ENCODE results near the gene AQP5.

The AQP5 gene

GRCh38 chr12:49998453-49998852 lies 36.8 kb downstream of the AQP5 start:
- TF ChIP-seq POLR2AphosphoS5 (IDR thresholded peaks at IDR 0.05; ENCODE audit: low read depth) = no peak
- TF ChIP-seq CTCF (IDR thresholded peaks at IDR 0.05; ENCODE audit: insufficient read depth, low read length) = no peak
- TF ChIP-seq, protein P1, sequence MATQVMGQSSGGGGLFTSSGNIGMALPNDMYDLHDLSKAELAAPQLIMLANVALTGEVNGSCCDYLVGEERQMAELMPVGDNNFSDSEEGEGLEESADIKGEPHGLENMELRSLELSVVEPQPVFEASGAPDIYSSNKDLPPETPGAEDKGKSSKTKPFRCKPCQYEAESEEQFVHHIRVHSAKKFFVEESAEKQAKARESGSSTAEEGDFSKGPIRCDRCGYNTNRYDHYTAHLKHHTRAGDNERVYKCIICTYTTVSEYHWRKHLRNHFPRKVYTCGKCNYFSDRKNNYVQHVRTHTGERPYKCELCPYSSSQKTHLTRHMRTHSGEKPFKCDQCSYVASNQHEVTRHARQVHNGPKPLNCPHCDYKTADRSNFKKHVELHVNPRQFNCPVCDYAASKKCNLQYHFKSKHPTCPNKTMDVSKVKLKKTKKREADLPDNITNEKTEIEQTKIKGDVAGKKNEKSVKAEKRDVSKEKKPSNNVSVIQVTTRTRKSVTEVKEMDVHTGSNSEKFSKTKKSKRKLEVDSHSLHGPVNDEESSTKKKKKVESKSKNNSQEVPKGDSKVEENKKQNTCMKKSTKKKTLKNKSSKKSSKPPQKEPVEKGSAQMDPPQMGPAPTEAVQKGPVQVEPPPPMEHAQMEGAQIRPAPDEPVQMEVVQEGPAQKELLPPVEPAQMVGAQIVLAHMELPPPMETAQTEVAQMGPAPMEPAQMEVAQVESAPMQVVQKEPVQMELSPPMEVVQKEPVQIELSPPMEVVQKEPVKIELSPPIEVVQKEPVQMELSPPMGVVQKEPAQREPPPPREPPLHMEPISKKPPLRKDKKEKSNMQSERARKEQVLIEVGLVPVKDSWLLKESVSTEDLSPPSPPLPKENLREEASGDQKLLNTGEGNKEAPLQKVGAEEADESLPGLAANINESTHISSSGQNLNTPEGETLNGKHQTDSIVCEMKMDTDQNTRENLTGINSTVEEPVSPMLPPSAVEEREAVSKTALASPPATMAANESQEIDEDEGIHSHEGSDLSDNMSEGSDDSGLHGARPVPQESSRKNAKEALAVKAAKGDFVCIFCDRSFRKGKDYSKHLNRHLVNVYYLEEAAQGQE (IDR thresholded peaks at IDR 0.05; ENCODE audit: insufficient replicate concordance, low read depth) = no peak
- no peak for TF ChIP-seq SPI1 (IDR thresholded peaks at IDR 0.05; ENCODE audit: borderline replicate concordance, low read depth)
- TF ChIP-seq GABPA (IDR thresholded peaks at IDR 0.05; ENCODE audit: low read depth) = no peak
- no peak for DNase-seq (ENCODE audit: low read depth in 1 of 2, low spot score in 1 of 2)
- Histone ChIP-seq H3K27ac (replicated peaks) (no peak overlapping the region), H3K27me3 (ENCODE audit: insufficient read depth, poor library complexity, severe bottlenecking) (no peaks in the 10 kb centered on the region), H3K4me3 (replicated peaks; ENCODE audit: insufficient read depth, low read length) (no peak overlapping the region)

DNA sequence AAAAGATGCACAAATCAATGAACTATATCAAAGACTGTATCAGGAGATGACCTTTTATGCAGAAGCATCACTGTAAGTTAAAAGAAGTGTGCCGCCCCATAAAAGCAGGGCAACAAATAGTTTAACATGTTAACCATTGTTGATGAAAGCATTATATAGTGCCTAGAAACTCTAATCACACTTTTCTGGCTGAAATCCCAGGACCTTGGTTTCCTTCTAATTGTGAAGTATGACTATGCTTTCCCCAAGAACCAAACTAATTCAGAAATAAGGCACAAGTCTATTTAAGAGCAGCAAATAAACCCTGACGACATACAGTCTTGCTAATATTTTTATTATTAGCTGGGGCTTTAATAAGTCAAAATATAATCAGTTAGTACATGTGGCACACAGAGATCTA lies 41.9 kb downstream of the AQP5 start:
- Histone ChIP-seq H3K27me3 (ENCODE audit: insufficient read depth, poor library complexity, severe bottlenecking) (no peaks in the 10 kb centered on the region), H3K4me3 (replicated peaks; ENCODE audit: insufficient read depth, low read length) (no peak overlapping the region), H3K27ac (replicated peaks) (no peak overlapping the region)
- TF ChIP-seq CTCF (IDR thresholded peaks at IDR 0.05; ENCODE audit: insufficient read depth, low read length) (no peak), POLR2AphosphoS5 (IDR thresholded peaks at IDR 0.05; ENCODE audit: low read depth) (no peak), GABPA (IDR thresholded peaks at IDR 0.05; ENCODE audit: low read depth) (no peak), SPI1 (IDR thresholded peaks at IDR 0.05; ENCODE audit: borderline replicate concordance, low read depth) (no peak)
- TF ChIP-seq, protein P1 (IDR thresholded peaks at IDR 0.05; ENCODE audit: insufficient replicate concordance, low read depth) = no peak
- no peak for DNase-seq (ENCODE audit: low read depth in 1 of 2, low spot score in 1 of 2)

DNA sequence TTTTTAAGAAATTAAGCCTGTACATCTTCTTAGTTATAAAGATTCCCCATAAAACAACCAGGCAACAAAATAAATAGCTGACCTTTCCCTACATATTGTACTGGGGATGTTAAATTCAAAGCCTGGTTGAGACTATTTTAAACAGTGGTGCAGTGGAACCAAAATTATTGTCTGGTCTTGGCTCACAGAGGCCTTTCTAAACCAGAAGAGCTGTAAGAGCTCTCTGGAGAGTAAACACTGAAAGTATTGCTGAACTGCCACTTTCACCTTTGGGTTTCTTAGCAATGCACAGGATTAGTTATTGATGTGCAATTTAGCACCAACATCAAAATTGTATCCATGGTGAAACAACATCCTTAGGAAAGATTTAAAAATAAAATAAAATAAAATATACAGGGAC lies 43.0 kb downstream of the AQP5 start:
- TF ChIP-seq, protein P1 (IDR thresholded peaks at IDR 0.05; ENCODE audit: insufficient replicate concordance, low read depth) = no peak
- no peak for TF ChIP-seq POLR2AphosphoS5 (IDR thresholded peaks at IDR 0.05; ENCODE audit: low read depth)
- TF ChIP-seq SPI1 (IDR thresholded peaks at IDR 0.05; ENCODE audit: borderline replicate concordance, low read depth) = no peak
- no peak for TF ChIP-seq GABPA (IDR thresholded peaks at IDR 0.05; ENCODE audit: low read depth)
- no peak for TF ChIP-seq CTCF (IDR thresholded peaks at IDR 0.05; ENCODE audit: insufficient read depth, low read length)
- Histone ChIP-seq H3K4me3 (replicated peaks; ENCODE audit: insufficient read depth, low read length) (no peak overlapping the region), H3K27me3 (ENCODE audit: insufficient read depth, poor library complexity, severe bottlenecking) (no peaks in the 10 kb centered on the region), H3K27ac (replicated peaks) (no peak overlapping the region)
- DNase-seq (ENCODE audit: low read depth in 1 of 2, low spot score in 1 of 2) = no peak

Data from HL-60 (cell line).